HEK293 (cell line): ENCODE data around the gene FOXF1.

Source experiments
- CTCF ChIA-PET: fragments of 350-600 bp; formaldehyde crosslinking; extraction: SDS; loops from one replicate; lab custom pipeline; 2021; ENCODE audit warnings: antibody characterized with exemption; lab: Yijun Ruan, JAX
- POLR2A ChIA-PET: fragments of 300-600 bp; formaldehyde crosslinking; extraction: SDS; loops from one replicate; lab custom pipeline; 2020; ENCODE audit warnings: antibody characterized with exemption, inconsistent platforms; lab: Yijun Ruan, JAX
- H3K27ac ChIP-seq: fragments of 200-500 bp; sonication (Bioruptor generic); 2 replicates; pipeline ENCODE4 v1.5.1; 2014; ENCODE audit warnings: low read depth, low read length, control low read depth, inconsistent platforms; ENCODE audit errors: extremely low read depth
- H3K36me3 ChIP-seq, 2 experiments: fragments of 200-500 bp in 1 of 2; sonication (Bioruptor generic) in 1 of 2; 1 replicate in 1 of 2; 2 replicates in 1 of 2; pipeline ENCODE4 v1.5.1; 2014 to 2017; ENCODE audit warnings: inconsistent platforms in 2 of 2, low read length in 2 of 2; ENCODE audit not compliant: control insufficient read depth in 2 of 2, insufficient read depth in 1 of 2
- H3K4me1 ChIP-seq: fragments of 200-500 bp; sonication (Bioruptor generic); 2 replicates; pipeline ENCODE4 v1.5.1; 2014; ENCODE audit warnings: mild to moderate bottlenecking, low read length, inconsistent platforms; ENCODE audit not compliant: control insufficient read depth, insufficient read depth
- H3K4me3 ChIP-seq: 2 replicates; pipeline ENCODE4 v1.5.1; 2011; ENCODE audit warnings: low read depth, mild to moderate bottlenecking, control low read depth, low read length, moderate library complexity
- H3K9me3 ChIP-seq: fragments of 200-500 bp; sonication (Bioruptor generic); 2 replicates; pipeline ENCODE4 v1.5.1; 2014; ENCODE audit warnings: low read depth, low read length, inconsistent platforms; ENCODE audit not compliant: control insufficient read depth, insufficient read depth
- BCL11A ChIP-seq: fragments of 450-650 bp; formaldehyde crosslinking; IDR thresholded peaks from 2 replicates; pipeline ENCODE4 v1.5.1; 2016; ENCODE audit warnings: low read depth, missing biosample characterization, missing genetic modification characterization
- KLF16 ChIP-seq: fragments of 450-650 bp; formaldehyde crosslinking; IDR thresholded peaks from 2 replicates; pipeline ENCODE4 v1.5.1; 2017; ENCODE audit warnings: missing biosample characterization, missing genetic modification characterization
- KLF9 ChIP-seq: fragments of 450-650 bp; formaldehyde crosslinking; IDR thresholded peaks from 2 replicates; pipeline ENCODE4 v1.5.1; 2016; ENCODE audit warnings: missing biosample characterization, missing genetic modification characterization, low read depth
- SCRT2 ChIP-seq: fragments of 450-650 bp; formaldehyde crosslinking; IDR thresholded peaks from 2 replicates; pipeline ENCODE4 v1.5.1; 2016; ENCODE audit warnings: missing biosample characterization, missing genetic modification characterization
- ZBTB1 ChIP-seq: fragments of 450-650 bp; formaldehyde crosslinking; IDR thresholded peaks from 2 replicates; pipeline ENCODE4 v1.5.1; 2016; ENCODE audit warnings: missing biosample characterization, missing genetic modification characterization
- ZEB2 ChIP-seq: fragments of 450-650 bp; formaldehyde crosslinking; IDR thresholded peaks from 2 replicates; pipeline ENCODE4 v1.5.1; 2016; ENCODE audit warnings: missing biosample characterization, missing genetic modification characterization
- ZNF19 ChIP-seq: fragments of 450-650 bp; formaldehyde crosslinking; IDR thresholded peaks from 2 replicates; pipeline ENCODE4; 2016; ENCODE audit warnings: missing biosample characterization, missing genetic modification characterization, low read depth
- ZNF202 ChIP-seq: fragments of 450-650 bp; formaldehyde crosslinking; IDR thresholded peaks from 2 replicates; pipeline ENCODE4 v1.5.1; 2016; ENCODE audit warnings: missing biosample characterization, missing genetic modification characterization, borderline replicate concordance
- ZNF239 ChIP-seq: fragments of 450-650 bp; formaldehyde crosslinking; IDR thresholded peaks from 2 replicates; pipeline ENCODE4 v1.5.1; 2016; ENCODE audit warnings: missing biosample characterization, missing genetic modification characterization
- ZNF26 ChIP-seq: fragments of 450-650 bp; formaldehyde crosslinking; IDR thresholded peaks from 2 replicates; pipeline ENCODE4 v1.5.1; 2016; ENCODE audit warnings: missing biosample characterization, missing genetic modification characterization
- ZNF274 ChIP-seq, 2 experiments: fragments of 200-500 bp in 1 of 2; fragments of 450-650 bp in 1 of 2; sonication (Bioruptor generic) in 1 of 2; formaldehyde crosslinking in 1 of 2; IDR thresholded peaks; 2 replicates each; pipeline versions ENCODE4 v1.5.1 to v1.6.1; 2014 to 2016; ENCODE audit warnings: borderline replicate concordance in 1 of 2, inconsistent platforms in 1 of 2, low read length in 1 of 2, missing biosample characterization in 1 of 2, missing genetic modification characterization in 1 of 2
- ZNF416 ChIP-seq: fragments of 450-650 bp; formaldehyde crosslinking; IDR thresholded peaks from 2 replicates; pipeline ENCODE4 v1.5.1; 2016; ENCODE audit warnings: missing biosample characterization, missing genetic modification characterization
- ZNF544 ChIP-seq: fragments of 450-650 bp; formaldehyde crosslinking; IDR thresholded peaks from 2 replicates; pipeline ENCODE4 v1.5.0; 2017; ENCODE audit warnings: missing biosample characterization, missing genetic modification characterization
- ZNF548 ChIP-seq: fragments of 450-650 bp; formaldehyde crosslinking; IDR thresholded peaks from 2 replicates; pipeline ENCODE4 v1.5.1; 2016; ENCODE audit warnings: missing biosample characterization, missing genetic modification characterization
- ZNF555 ChIP-seq: fragments of 450-650 bp; formaldehyde crosslinking; conservative IDR thresholded peaks from 2 replicates; pipeline ENCODE4 v1.5.1; 2017; ENCODE audit warnings: missing biosample characterization, mild to moderate bottlenecking, missing genetic modification characterization, inconsistent platforms
- ZNF623 ChIP-seq: fragments of 450-650 bp; formaldehyde crosslinking; IDR thresholded peaks from 2 replicates; pipeline ENCODE4 v1.5.1; 2016; ENCODE audit warnings: missing biosample characterization, missing genetic modification characterization
- ZNF624 ChIP-seq: fragments of 450-650 bp; formaldehyde crosslinking; IDR thresholded peaks from 2 replicates; pipeline ENCODE4 v1.5.1; 2017; ENCODE audit warnings: missing biosample characterization, missing genetic modification characterization
- TF ChIP-seq, protein P1 (sequence below): fragments of 450-650 bp; formaldehyde crosslinking; IDR thresholded peaks from 2 replicates; pipeline ENCODE4 v1.5.1; 2016; ENCODE audit warnings: missing biosample characterization, missing genetic modification characterization
- TF ChIP-seq, protein P2 (sequence below): sonication (generic); formaldehyde crosslinking; IDR thresholded peaks from 2 replicates; pipeline ENCODE4 v1.8.1; 2022; ENCODE audit warnings: mild to moderate bottlenecking, moderate library complexity, missing genetic modification reagents
- TF ChIP-seq, protein P3 (sequence below): fragments of 450-650 bp; formaldehyde crosslinking; IDR thresholded peaks from 2 replicates; pipeline ENCODE4 v1.5.1; 2016; ENCODE audit warnings: missing biosample characterization, missing genetic modification characterization, low read depth
- TF ChIP-seq, protein P4 (sequence below): fragments of 450-650 bp; formaldehyde crosslinking; IDR thresholded peaks from 2 replicates; pipeline ENCODE4 v1.5.1; 2016; ENCODE audit warnings: missing biosample characterization, missing genetic modification characterization

The FOXF1 gene

DNA sequence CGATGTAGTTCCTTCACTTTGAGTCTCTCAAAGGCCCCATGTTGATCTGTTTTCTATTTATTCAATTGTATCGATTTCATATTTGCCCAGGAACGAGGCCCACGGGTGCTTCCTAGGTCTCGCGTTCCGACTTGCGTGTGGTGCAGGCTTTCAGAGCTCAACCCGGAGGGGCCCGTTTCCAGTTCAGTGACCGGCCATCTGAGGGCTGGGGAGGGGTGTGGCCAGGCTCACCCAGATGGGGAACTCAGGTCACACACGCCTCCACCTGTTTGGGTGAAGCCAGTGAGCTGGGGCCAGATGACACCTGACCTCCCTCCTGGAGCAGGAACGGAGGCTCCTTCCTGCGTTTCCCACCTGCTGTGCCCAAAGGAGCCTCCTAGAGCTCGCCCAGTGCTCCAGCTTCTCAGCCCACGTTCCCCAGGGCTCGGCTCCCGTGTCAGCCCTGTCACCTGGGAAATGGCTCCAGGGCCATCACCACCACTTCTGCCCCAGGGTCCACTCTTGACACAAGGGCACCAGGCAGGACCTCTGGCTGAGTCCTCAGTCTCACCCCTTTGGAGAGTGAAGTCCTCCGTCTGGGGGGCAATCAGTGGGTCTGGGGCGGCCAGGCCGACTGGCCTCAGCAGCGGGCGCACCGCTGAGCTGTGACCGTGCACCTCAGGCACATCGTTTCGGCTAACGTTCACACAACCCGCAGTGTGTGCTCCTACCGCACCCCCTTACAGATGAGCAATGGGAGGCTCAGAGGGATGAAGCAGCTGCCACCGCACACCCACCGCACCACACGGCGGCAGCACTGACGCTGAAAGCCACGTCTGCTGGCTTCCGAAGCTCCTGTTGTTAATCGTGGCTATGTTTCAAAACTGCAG is 18.0 kb downstream of the FOXF1 start (continued):
- no peak for TF ChIP-seq ZNF416
- no peak for TF ChIP-seq ZNF202 (tag by site-specific recombination)
- TF ChIP-seq ZBTB1 (tag by site-specific recombination), result no peak
- no peak for TF ChIP-seq KLF9 (tag by site-specific recombination)
- TF ChIP-seq BCL11A (tag by site-specific recombination), result no peak
- no peak for TF ChIP-seq ZNF548 (tag by site-specific recombination)
- no peak for TF ChIP-seq ZNF544 (tag by site-specific recombination)
- TF ChIP-seq ZNF555, result no peak

DNA sequence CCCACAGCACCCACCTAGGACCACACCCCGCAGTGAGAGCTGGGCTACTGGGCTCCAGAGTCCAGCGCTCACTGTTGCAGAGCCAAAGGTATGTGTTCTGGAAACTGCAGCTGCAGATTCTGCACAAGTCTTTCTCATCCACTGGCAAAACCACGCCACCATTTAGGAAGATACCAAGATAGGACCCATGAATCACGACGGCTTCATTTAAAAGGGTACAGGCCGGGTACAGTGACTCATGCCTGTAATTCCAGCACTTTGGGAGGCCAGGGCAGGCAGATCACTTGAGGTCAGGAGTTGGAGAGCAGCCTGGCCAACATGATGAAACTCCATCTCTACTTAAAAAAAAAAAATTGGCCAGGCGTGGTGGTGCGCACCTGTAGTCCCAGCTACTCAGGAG is 18.8 kb downstream of the FOXF1 start:
- H3K27ac ChIP-seq, result no peak overlapping the region
- H3K36me3 ChIP-seq, result peaks cover 0 to 9% of the 10 kb centered on the region in 2 experiments; a peak in 1 of 3 replicates
- ChIA-PET POLR2A (no interaction called here), CTCF (interaction anchor here (0.6 to 1.1 kb wide), 2 partner anchors 709 to 1996 kb away, joined by 3 to 5 read pairs; no protein-coding TSS in a partner anchor)
- no peaks in the 10 kb centered on the region for H3K9me3 ChIP-seq
- TF ChIP-seq ZNF624 (tag by site-specific recombination) (no peak), SCRT2 (tag by site-specific recombination) (no peak), ZNF26 (no peak), ZNF202 (tag by site-specific recombination) (no peak), ZNF274 (IDR thresholded peaks at IDR 0.05; ENCODE audit: low read length) (no peak), ZNF274 (tag by site-specific recombination; IDR thresholded peaks at IDR 0.05; ENCODE audit: borderline replicate concordance) (no peak), ZNF19 (tag by site-specific recombination) (no peak)
- TF ChIP-seq, protein P1, sequence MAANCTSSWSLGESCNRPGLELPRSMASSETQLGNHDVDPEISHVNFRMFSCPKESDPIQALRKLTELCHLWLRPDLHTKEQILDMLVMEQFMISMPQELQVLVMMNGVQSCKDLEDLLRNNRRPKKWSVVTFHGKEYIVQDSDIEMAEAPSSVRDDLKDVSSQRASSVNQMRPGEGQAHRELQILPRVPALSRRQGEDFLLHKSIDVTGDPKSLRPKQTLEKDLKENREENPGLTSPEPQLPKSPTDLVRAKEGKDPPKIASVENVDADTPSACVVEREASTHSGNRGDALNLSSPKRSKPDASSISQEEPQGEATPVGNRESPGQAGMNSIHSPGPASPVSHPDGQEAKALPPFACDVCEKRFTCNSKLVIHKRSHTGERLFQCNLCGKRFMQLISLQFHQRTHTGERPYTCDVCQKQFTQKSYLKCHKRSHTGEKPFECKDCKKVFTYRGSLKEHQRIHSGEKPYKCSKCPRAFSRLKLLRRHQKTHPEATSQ (tag by site-specific recombination), result no peak
- TF ChIP-seq, protein P2, sequence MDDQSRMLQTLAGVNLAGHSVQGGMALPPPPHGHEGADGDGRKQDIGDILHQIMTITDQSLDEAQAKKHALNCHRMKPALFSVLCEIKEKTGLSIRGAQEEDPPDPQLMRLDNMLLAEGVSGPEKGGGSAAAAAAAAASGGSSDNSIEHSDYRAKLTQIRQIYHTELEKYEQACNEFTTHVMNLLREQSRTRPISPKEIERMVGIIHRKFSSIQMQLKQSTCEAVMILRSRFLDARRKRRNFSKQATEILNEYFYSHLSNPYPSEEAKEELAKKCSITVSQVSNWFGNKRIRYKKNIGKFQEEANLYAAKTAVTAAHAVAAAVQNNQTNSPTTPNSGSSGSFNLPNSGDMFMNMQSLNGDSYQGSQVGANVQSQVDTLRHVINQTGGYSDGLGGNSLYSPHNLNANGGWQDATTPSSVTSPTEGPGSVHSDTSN (CRISPR knock-in tag), result no peak
- no peak overlapping the region for H3K4me3 ChIP-seq
- no peaks in the 10 kb centered on the region for H3K4me1 ChIP-seq

GRCh38 chr16:86530251-86531190 is 20.2 kb downstream of the FOXF1 start:
- Histone ChIP-seq H3K9me3 (no peaks in the 10 kb centered on the region), H3K4me3 (no peak overlapping the region), H3K27ac (no peak overlapping the region), H3K4me1 (no peaks in the 10 kb centered on the region), H3K36me3 (peaks cover 0 to 13% of the 10 kb centered on the region in 2 experiments; a peak in 1 of 3 replicates)
- POLR2A ChIA-PET, result no interaction called here
- CTCF ChIA-PET, result interaction anchor here (0.6 to 1.3 kb wide), 3 partner anchors 10 to 710 kb away, joined by 4 to 7 read pairs (median 4); no protein-coding TSS in a partner anchor
- TF ChIP-seq KLF16 (tag by site-specific recombination) (no peak), ZEB2 (tag by site-specific recombination) (no peak), ZNF623 (tag by site-specific recombination) (no peak), ZNF239 (tag by site-specific recombination) (no peak)
- TF ChIP-seq, protein P3, sequence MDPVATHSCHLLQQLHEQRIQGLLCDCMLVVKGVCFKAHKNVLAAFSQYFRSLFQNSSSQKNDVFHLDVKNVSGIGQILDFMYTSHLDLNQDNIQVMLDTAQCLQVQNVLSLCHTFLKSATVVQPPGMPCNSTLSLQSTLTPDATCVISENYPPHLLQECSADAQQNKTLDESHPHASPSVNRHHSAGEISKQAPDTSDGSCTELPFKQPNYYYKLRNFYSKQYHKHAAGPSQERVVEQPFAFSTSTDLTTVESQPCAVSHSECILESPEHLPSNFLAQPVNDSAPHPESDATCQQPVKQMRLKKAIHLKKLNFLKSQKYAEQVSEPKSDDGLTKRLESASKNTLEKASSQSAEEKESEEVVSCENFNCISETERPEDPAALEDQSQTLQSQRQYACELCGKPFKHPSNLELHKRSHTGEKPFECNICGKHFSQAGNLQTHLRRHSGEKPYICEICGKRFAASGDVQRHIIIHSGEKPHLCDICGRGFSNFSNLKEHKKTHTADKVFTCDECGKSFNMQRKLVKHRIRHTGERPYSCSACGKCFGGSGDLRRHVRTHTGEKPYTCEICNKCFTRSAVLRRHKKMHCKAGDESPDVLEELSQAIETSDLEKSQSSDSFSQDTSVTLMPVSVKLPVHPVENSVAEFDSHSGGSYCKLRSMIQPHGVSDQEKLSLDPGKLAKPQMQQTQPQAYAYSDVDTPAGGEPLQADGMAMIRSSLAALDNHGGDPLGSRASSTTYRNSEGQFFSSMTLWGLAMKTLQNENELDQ (tag by site-specific recombination), result no peak
- TF ChIP-seq, protein P4, sequence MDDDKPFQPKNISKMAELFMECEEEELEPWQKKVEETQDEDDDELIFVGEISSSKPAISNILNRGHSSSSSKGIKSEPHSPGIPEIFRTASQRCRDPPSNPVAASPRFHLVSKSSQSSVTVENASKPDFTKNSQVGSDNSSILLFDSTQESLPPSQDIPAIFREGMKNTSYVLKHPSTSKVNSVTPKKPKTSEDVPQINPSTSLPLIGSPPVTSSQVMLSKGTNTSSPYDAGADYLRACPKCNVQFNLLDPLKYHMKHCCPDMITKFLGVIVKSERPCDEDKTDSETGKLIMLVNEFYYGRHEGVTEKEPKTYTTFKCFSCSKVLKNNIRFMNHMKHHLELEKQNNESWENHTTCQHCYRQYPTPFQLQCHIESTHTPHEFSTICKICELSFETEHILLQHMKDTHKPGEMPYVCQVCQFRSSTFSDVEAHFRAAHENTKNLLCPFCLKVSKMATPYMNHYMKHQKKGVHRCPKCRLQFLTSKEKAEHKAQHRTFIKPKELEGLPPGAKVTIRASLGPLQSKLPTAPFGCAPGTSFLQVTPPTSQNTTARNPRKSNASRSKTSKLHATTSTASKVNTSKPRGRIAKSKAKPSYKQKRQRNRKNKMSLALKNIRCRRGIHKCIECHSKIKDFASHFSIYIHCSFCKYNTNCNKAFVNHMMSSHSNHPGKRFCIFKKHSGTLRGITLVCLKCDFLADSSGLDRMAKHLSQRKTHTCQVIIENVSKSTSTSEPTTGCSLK, result no peak
